Parathyroid adenoma (tissue), 2 donors: ENCODE results near the gene RNF169.

Experiments
- H2AFZ ChIP-seq: fragments of 300-600 bp; sonication (generic); one replicate; pipeline ENCODE4 v1.7.0; 2017; ENCODE audit warnings: antibody characterized with exemption, mild to moderate bottlenecking
- H3K27ac ChIP-seq: fragments of 300-600 bp; sonication (generic); one replicate; pipeline ENCODE4 v1.7.0; 2017
- H3K27me3 ChIP-seq: fragments of 300-600 bp; sonication (generic); one replicate; pipeline ENCODE4 v1.7.0; 2017; ENCODE audit warnings: low read length; ENCODE audit not compliant: control insufficient read depth, insufficient read depth
- H3K36me3 ChIP-seq: fragments of 300-600 bp; sonication (generic); one replicate; pipeline ENCODE4 v1.7.0; 2017; ENCODE audit warnings: low read length; ENCODE audit not compliant: control insufficient read depth, insufficient read depth
- H3K4me1 ChIP-seq: fragments of 300-600 bp; sonication (generic); one replicate; pipeline ENCODE4 v1.7.0; 2017; ENCODE audit warnings: control low read depth
- H3K4me2 ChIP-seq: fragments of 300-600 bp; sonication (generic); one replicate; pipeline ENCODE4 v1.7.0; 2017; ENCODE audit warnings: low read length
- H3K4me3 ChIP-seq: fragments of 300-600 bp; sonication (generic); one replicate; pipeline ENCODE4 v1.7.0; 2017; ENCODE audit warnings: low read depth, low read length
- H3K79me2 ChIP-seq: fragments of 300-600 bp; sonication (generic); one replicate; pipeline ENCODE4 v1.7.0; 2017; ENCODE audit warnings: control low read depth
- H3K9ac ChIP-seq: fragments of 300-600 bp; sonication (generic); one replicate; pipeline ENCODE4 v1.7.0; 2017; ENCODE audit warnings: mild to moderate bottlenecking
- H3K9me3 ChIP-seq: fragments of 300-600 bp; sonication (generic); one replicate; pipeline ENCODE4 v1.7.0; 2017; ENCODE audit warnings: low read length; ENCODE audit not compliant: control insufficient read depth
- TF ChIP-seq, protein P1 (sequence below): fragments of 300-600 bp; sonication (generic); IDR thresholded peaks from one replicate; pipeline ENCODE4 v1.7.0; 2017; ENCODE audit warnings: antibody characterized with exemption, mild to moderate bottlenecking
- donor health status: primary hyperparathyroidism.

RNF169 gene

GRCh38 chr11:74847395-74847794 lies 98.7 kb downstream of the RNF169 start:
- no peaks in the 10 kb centered on the region for H3K9me3 ChIP-seq
- no peak overlapping the region for H3K4me3 ChIP-seq
- no peak overlapping the region for H3K9ac ChIP-seq
- no peak overlapping the region for H2AFZ ChIP-seq
- H3K36me3 ChIP-seq, result no peaks in the 10 kb centered on the region
- H3K4me2 ChIP-seq, result no peak overlapping the region
- no peaks in the 10 kb centered on the region for H3K79me2 ChIP-seq
- TF ChIP-seq, protein P1, sequence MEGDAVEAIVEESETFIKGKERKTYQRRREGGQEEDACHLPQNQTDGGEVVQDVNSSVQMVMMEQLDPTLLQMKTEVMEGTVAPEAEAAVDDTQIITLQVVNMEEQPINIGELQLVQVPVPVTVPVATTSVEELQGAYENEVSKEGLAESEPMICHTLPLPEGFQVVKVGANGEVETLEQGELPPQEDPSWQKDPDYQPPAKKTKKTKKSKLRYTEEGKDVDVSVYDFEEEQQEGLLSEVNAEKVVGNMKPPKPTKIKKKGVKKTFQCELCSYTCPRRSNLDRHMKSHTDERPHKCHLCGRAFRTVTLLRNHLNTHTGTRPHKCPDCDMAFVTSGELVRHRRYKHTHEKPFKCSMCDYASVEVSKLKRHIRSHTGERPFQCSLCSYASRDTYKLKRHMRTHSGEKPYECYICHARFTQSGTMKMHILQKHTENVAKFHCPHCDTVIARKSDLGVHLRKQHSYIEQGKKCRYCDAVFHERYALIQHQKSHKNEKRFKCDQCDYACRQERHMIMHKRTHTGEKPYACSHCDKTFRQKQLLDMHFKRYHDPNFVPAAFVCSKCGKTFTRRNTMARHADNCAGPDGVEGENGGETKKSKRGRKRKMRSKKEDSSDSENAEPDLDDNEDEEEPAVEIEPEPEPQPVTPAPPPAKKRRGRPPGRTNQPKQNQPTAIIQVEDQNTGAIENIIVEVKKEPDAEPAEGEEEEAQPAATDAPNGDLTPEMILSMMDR, result no peak
- H3K4me1 ChIP-seq, result no peaks in the 10 kb centered on the region
- H3K27ac ChIP-seq, result no peak overlapping the region
- no peaks in the 10 kb centered on the region for H3K27me3 ChIP-seq

GRCh38 chr11:74847895-74848294 lies 99.2 kb downstream of the RNF169 start:
- Histone ChIP-seq H3K27me3 (no peaks in the 10 kb centered on the region), H3K27ac (no peak overlapping the region), H3K79me2 (no peaks in the 10 kb centered on the region), H3K4me2 (no peak overlapping the region), H3K9me3 (no peaks in the 10 kb centered on the region), H3K9ac (no peak overlapping the region), H3K36me3 (no peaks in the 10 kb centered on the region), H2AFZ (no peak overlapping the region), H3K4me3 (no peak overlapping the region), H3K4me1 (no peaks in the 10 kb centered on the region)
- TF ChIP-seq, protein P1, result no peak

- no peaks in the 10 kb centered on the region for H3K4me1 ChIP-seq
- no peak overlapping the region for H3K4me2 ChIP-seq
- H3K36me3 ChIP-seq, result no peaks in the 10 kb centered on the region
- TF ChIP-seq, protein P1, result no peak
- no peak overlapping the region for H3K9ac ChIP-seq
- H3K79me2 ChIP-seq, result no peaks in the 10 kb centered on the region
- H3K27me3 ChIP-seq, result no peaks in the 10 kb centered on the region
- no peak overlapping the region for H3K27ac ChIP-seq
- no peaks in the 10 kb centered on the region for H3K9me3 ChIP-seq
- no peak overlapping the region for H2AFZ ChIP-seq
- no peak overlapping the region for H3K4me3 ChIP-seq
These were observed 101.1 kb downstream of the RNF169 start for GRCh38 chr11:74849525-74850391.

GRCh38 chr11:74853223-74853622 lies 104.6 kb downstream of the RNF169 start:
- no peak overlapping the region for H2AFZ ChIP-seq
- H3K36me3 ChIP-seq, result no peaks in the 10 kb centered on the region
- no peak overlapping the region for H3K9ac ChIP-seq
- no peaks in the 10 kb centered on the region for H3K27me3 ChIP-seq
- H3K4me2 ChIP-seq, result no peak overlapping the region
- H3K4me1 ChIP-seq, result no peaks in the 10 kb centered on the region
- no peaks in the 10 kb centered on the region for H3K9me3 ChIP-seq
- TF ChIP-seq, protein P1, result no peak
- no peaks in the 10 kb centered on the region for H3K79me2 ChIP-seq
- H3K4me3 ChIP-seq, result no peak overlapping the region
- no peak overlapping the region for H3K27ac ChIP-seq

DNA sequence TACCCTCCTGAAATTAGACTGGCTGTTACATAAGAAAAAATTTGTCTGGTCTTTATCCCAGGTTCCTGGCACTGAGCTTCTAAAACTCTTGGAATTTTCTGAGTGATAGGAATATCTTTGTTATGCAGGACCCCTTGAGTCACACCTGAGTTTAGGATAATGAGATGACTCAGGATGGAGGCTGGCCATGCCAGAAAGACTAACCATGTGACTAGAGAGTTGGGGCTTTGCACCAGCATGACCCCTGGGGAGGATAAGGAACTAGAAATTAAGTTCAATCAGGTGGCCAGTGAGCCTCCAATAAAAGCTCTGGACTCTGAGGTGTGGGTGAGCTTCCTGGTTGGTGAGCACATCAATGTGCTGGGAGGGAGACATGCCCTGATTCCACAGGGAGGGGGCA lies 112.1 kb downstream of the RNF169 start:
- no peaks in the 10 kb centered on the region for H3K79me2 ChIP-seq
- H3K27ac ChIP-seq, result no peak overlapping the region
- TF ChIP-seq, protein P1, result no peak
- H3K9me3 ChIP-seq, result no peaks in the 10 kb centered on the region
- no peak overlapping the region for H3K4me3 ChIP-seq
- H3K4me1 ChIP-seq, result no peaks in the 10 kb centered on the region
- H3K9ac ChIP-seq, result no peak overlapping the region
- no peaks in the 10 kb centered on the region for H3K27me3 ChIP-seq
- no peak overlapping the region for H2AFZ ChIP-seq
- no peak overlapping the region for H3K4me2 ChIP-seq
- no peaks in the 10 kb centered on the region for H3K36me3 ChIP-seq
